ENCODE results near the gene ITGA5. TPM values are rescaled to one million over a fixed set of nuclear protein-coding genes. Genes with fewer than 3 reads are reported as not detected.
A peak's percentile ranks its signal among the peaks of the same experiment; 100 is the strongest.

Gene ITGA5
- total RNA-seq, 1 experiment from 2014 or later = 96.8 TPM

- intact Hi-C loops (cut with micrococcal nuclease; ENCODE audit: unreplicated experiment) = no loop called here
- Histone ChIP-seq H3K9me3 (ENCODE audit: low read depth, low read length, poor library complexity, severe bottlenecking) (no peaks in the 10 kb centered on the region), H3K36me3 (ENCODE audit: insufficient read depth, low read length, poor library complexity, severe bottlenecking) (no peaks in the 10 kb centered on the region), H3K27ac (ENCODE audit: low read depth, low read length, poor library complexity, severe bottlenecking) (no peak overlapping the region), H3K4me1 (ENCODE audit: insufficient read depth, low read length, poor library complexity, severe bottlenecking) (peaks cover 9% of the 10 kb centered on the region), H3K27me3 (replicated peaks; ENCODE audit: insufficient read depth, low read depth, low read length, poor library complexity) (no peaks in the 10 kb centered on the region), H3K4me3 (ENCODE audit: low read depth, low read length, poor library complexity, severe bottlenecking) (no peak overlapping the region)
- no peak for TF ChIP-seq EZH2 (IDR thresholded peaks at IDR 0.05; ENCODE audit: borderline replicate concordance, low read depth, low read length, poor library complexity, severe bottlenecking)
- no peak for TF ChIP-seq CTCF (conservative IDR thresholded peaks at IDR 0.05; ENCODE audit: low read depth, low read length)
- CTCF ChIA-PET = interaction anchor here (0.5 to 3.5 kb wide), 3 partner anchors 21 to 58 kb away, joined by 3 to 133 read pairs (median 4); no protein-coding TSS in a partner anchor
- POLR2A ChIA-PET (ENCODE audit: low non-redundant PET) = no interaction called here
- DNase-seq (ENCODE audit: low spot score) = no peak
- BruUV-seq (replicated peaks) = no TSS peak
Observed at GRCh38 chr12:54437243-54437642, 18.2 kb upstream of the ITGA5 start.

- no peaks in the 10 kb centered on the region for H3K27me3 ChIP-seq (replicated peaks; ENCODE audit: insufficient read depth, low read depth, low read length, poor library complexity)
- H3K4me1 ChIP-seq (ENCODE audit: insufficient read depth, low read length, poor library complexity, severe bottlenecking) = peaks cover 33% of the 10 kb centered on the region
- H3K9me3 ChIP-seq (ENCODE audit: low read depth, low read length, poor library complexity, severe bottlenecking) = no peaks in the 10 kb centered on the region
- ChIA-PET CTCF (interaction anchor here (0.9 to 3.9 kb wide), 3 partner anchors 15 to 52 kb away, joined by 5 to 17 read pairs (median 6); no protein-coding TSS in a partner anchor), POLR2A (ENCODE audit: low non-redundant PET) (no interaction called here)
- no TSS peak for BruUV-seq (replicated peaks)
- TF ChIP-seq CTCF (conservative IDR thresholded peaks at IDR 0.05; ENCODE audit: low read depth, low read length) (no peak), EZH2 (IDR thresholded peaks at IDR 0.05; ENCODE audit: borderline replicate concordance, low read depth, low read length, poor library complexity, severe bottlenecking) (no peak)
- intact Hi-C loops (cut with micrococcal nuclease; ENCODE audit: unreplicated experiment) = no loop called here
- H3K27ac ChIP-seq (ENCODE audit: low read depth, low read length, poor library complexity, severe bottlenecking) = peak overlapping the region; percentile 30
- H3K36me3 ChIP-seq (ENCODE audit: insufficient read depth, low read length, poor library complexity, severe bottlenecking) = no peaks in the 10 kb centered on the region
- no peak for DNase-seq (ENCODE audit: low spot score)
- H3K4me3 ChIP-seq (ENCODE audit: low read depth, low read length, poor library complexity, severe bottlenecking) = no peak overlapping the region
Observed at GRCh38 chr12:54432815-54433164, 13.7 kb upstream of the ITGA5 start.

- Histone ChIP-seq H3K4me1 (ENCODE audit: insufficient read depth, low read length, poor library complexity, severe bottlenecking) (peaks cover 33% of the 10 kb centered on the region), H3K9me3 (ENCODE audit: low read depth, low read length, poor library complexity, severe bottlenecking) (no peaks in the 10 kb centered on the region), H3K27me3 (replicated peaks; ENCODE audit: insufficient read depth, low read depth, low read length, poor library complexity) (no peaks in the 10 kb centered on the region), H3K27ac (ENCODE audit: low read depth, low read length, poor library complexity, severe bottlenecking) (peak overlapping the region; percentile 30), H3K36me3 (ENCODE audit: insufficient read depth, low read length, poor library complexity, severe bottlenecking) (no peaks in the 10 kb centered on the region), H3K4me3 (ENCODE audit: low read depth, low read length, poor library complexity, severe bottlenecking) (no peak overlapping the region)
- ChIA-PET POLR2A (ENCODE audit: low non-redundant PET) (interaction anchor here (0.6 kb wide), 2 partner anchors 18 to 75 kb away, joined by 3 to 4 read pairs; no protein-coding TSS in a partner anchor), CTCF (interaction anchor here (0.9 to 3.9 kb wide), 3 partner anchors 14 to 52 kb away, joined by 5 to 17 read pairs (median 6); no protein-coding TSS in a partner anchor)
- DNase-seq (ENCODE audit: low spot score) = peak; percentile 85
- intact Hi-C loops (cut with micrococcal nuclease; ENCODE audit: unreplicated experiment) = no loop called here
- no TSS peak for BruUV-seq (replicated peaks)
- TF ChIP-seq CTCF (conservative IDR thresholded peaks at IDR 0.05; ENCODE audit: low read depth, low read length) (no peak), EZH2 (IDR thresholded peaks at IDR 0.05; ENCODE audit: borderline replicate concordance, low read depth, low read length, poor library complexity, severe bottlenecking) (no peak)
Observed at GRCh38 chr12:54431911-54432814, 13.1 kb upstream of the ITGA5 start.

All from A673 (cell line).